Measurements from ENCODE around the gene ZNF793. TPM values are rescaled to one million over a fixed set of nuclear protein-coding genes. Genes with fewer than 3 reads are reported as not detected.

ZNF793 gene
- total and polyA plus RNA-seq, 8 donors: 0.29 to 46.4 (median 3.4) TPM

DNA sequence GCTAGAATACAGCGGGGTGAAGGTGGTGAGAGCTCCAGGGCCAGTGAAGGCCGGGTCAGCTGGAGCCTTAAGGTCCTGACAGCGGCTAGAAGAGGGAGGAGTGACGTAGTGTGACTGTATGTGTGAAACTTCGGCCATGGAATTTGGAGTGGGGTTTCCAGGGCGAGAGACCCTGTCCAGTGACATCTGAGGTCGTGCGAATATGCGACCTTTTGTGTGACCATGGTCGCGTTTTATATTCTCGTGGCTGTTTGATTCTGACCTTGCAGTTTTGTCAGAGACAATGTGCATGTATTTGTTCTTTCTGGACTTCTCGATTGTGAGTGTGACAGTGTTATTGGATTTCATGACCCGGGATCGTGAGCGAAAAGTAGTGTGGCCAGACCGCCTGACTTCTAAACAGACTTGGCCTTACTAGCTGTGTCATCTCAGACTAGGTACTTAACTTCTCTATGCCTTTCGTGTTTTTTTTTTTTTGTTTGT lies 39.1 kb upstream of the ZNF793 start:
- Histone ChIP-seq H3K9me3 (peaks cover 0 to 27% (median 10%) of the 10 kb centered on the region in 4 donors), H3K27ac (peak overlapping the region; percentile 46 to 90 (median 86)), H3K27me3 (no peaks in the 10 kb centered on the region), H3K4me1 (peaks cover 4 to 37% (median 30%) of the 10 kb centered on the region in 4 donors), H3K4me3 (peak overlapping the region; percentile 68 to 98 (median 89)), H3K36me3 (peaks cover 3 to 39% (median 37%) of the 10 kb centered on the region in 4 donors)
- intact Hi-C loops (cut with DNase I; ENCODE audit: low total_unique reads): loop anchor here (10.0 kb wide), 1 partner anchor 93 kb away; the partner anchor contains the start of gene ZNF527
- DNase-seq: no peak
- no peak for TF ChIP-seq POLR2A (IDR thresholded peaks at IDR 0.05)
- no peak for TF ChIP-seq POLR2AphosphoS5 (IDR thresholded peaks at IDR 0.05)
- TF ChIP-seq CTCF (IDR thresholded peaks at IDR 0.05): no peak
- TF ChIP-seq EP300 (IDR thresholded peaks at IDR 0.05): no peak
- WGBS, 5 donors: 35 to 45% (median 40%) methylated on average over 18 of the region's 18 CpGs

DNA sequence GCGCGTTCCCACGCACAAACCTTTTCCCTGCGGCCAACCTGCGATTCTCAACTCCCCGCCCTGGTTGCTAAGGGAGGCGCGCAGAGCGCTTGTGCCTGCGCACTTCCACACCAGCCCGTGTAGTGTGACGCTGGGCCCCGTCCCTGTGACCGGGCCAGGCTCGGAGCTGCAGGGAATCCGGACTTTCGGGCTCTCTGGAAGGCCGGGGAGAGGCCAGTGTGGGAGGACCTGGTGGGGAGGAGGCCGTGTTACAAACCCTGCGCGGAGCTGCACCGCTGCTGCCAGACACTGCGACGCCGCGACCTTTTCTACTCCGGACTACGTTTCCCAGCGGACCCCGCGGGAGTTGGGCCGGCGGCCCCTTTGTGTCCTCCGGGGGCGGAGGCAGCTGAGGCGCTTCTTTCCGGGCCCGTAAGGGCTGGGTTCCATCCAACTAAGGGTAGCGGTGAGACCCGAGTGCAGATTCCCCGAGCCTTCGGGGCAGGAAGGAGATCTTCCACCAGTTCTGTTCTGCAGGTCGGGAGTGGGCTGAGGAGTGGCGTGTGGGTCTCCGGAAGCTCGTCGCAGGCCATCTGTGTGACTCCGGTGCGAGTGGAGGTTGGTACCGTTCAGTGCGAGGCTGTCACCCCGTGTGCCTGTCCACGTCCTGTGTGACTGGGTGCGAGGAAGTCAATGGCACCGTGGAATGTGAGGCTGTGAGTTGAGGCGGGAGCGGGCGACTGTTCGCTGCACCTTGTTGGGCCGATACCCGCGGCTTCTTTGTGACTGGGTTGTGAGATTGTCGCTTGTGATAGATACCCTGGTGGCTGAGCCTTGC lies 37.6 kb upstream of the ZNF793 start, which contains the start of gene ZNF570:
ZNF570 (plus strand) TSS at position 396 of the 817 bp plus-strand sequence. CDS start 999 bp downstream, outside the sequence.
- intact Hi-C loops (cut with DNase I; ENCODE audit: low total_unique reads): loop anchor here (10.0 kb wide), 1 partner anchor 94 kb away; the partner anchor contains the start of gene ZNF527
- Histone ChIP-seq H3K4me1 (peaks cover 4 to 37% (median 30%) of the 10 kb centered on the region in 4 donors), H3K27ac (peak within 1 kb of the TSS; percentile 85 to 91 (median 89)), H3K27me3 (no peaks in the 10 kb centered on the region), H3K9me3 (peaks cover 2 to 33% (median 16%) of the 10 kb centered on the region in 4 donors), H3K4me3 (peak within 1 kb of the TSS; percentile 67 to 98 (median 70)), H3K36me3 (peaks cover 3 to 37% (median 26%) of the 10 kb centered on the region in 4 donors)
- peak; percentile 89 to 97 for DNase-seq
- 0 to 1% (median 0%) methylated on average over 34 to 63 of the region's 63 CpGs for WGBS, 5 donors
- TF ChIP-seq POLR2AphosphoS5 (IDR thresholded peaks at IDR 0.05) (peak; percentile 66 to 83 (median 66)), EP300 (IDR thresholded peaks at IDR 0.05) (no peak)

DNA sequence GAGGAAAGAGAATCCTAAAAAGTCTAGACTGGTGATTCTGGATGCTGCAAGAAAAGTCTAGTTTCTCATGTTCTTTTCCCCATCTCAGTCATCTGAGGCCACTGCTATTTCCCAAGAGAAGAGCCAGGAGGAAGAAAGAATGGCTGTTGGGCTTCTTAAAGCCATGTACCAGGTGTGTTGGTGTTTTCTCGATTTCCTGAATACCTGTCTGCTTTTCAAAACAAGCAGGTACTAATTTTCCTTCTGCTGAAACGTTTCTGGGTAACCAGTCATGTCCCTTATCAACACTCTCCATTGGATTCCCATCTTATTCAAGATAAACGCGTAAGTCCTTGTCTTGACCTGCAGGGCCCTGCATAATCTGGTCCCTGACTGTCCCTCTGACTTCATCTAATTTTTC lies 36.5 kb upstream of the ZNF793 start:
- H3K9me3 ChIP-seq: peaks cover 5 to 43% (median 23%) of the 10 kb centered on the region in 4 donors
- H3K27ac ChIP-seq: peak overlapping the region in 3 of 5 donors; percentile 85 to 90 (median 89)
- no peak for TF ChIP-seq POLR2AphosphoS5 (IDR thresholded peaks at IDR 0.05)
- TF ChIP-seq POLR2A (IDR thresholded peaks at IDR 0.05): no peak
- TF ChIP-seq CTCF (IDR thresholded peaks at IDR 0.05): no peak
- no peak for TF ChIP-seq EP300 (IDR thresholded peaks at IDR 0.05)
- H3K36me3 ChIP-seq: peaks cover 0 to 40% (median 29%) of the 10 kb centered on the region in 4 donors
- H3K27me3 ChIP-seq: no peaks in the 10 kb centered on the region
- DNase-seq: peak in 1 of 2 donors; percentile 1
- WGBS, 5 donors: 75 to 81% (median 79%) methylated on average over 4 of the region's 4 CpGs
- peaks cover 4 to 37% (median 30%) of the 10 kb centered on the region in 4 donors for H3K4me1 ChIP-seq
- H3K4me3 ChIP-seq: peak overlapping the region in 3 of 4 donors; percentile 67 to 98 (median 72)
- intact Hi-C loops (cut with DNase I; ENCODE audit: low total_unique reads): no loop called here

GRCh38 chr19:37472165-37472564 lies 34.6 kb upstream of the ZNF793 start:
- TF ChIP-seq EP300 (IDR thresholded peaks at IDR 0.05) (no peak), CTCF (IDR thresholded peaks at IDR 0.05) (no peak), POLR2A (IDR thresholded peaks at IDR 0.05) (no peak), POLR2AphosphoS5 (IDR thresholded peaks at IDR 0.05) (no peak)
- DNase-seq: no peak
- no peak overlapping the region for H3K27ac ChIP-seq
- H3K4me1 ChIP-seq: peaks cover 0 to 27% (median 20%) of the 10 kb centered on the region in 4 donors
- WGBS, 5 donors: 92 to 98% (median 98%) methylated on average over 9 of the region's 9 CpGs
- no peak overlapping the region for H3K4me3 ChIP-seq
- no peaks in the 10 kb centered on the region for H3K27me3 ChIP-seq
- intact Hi-C loops (cut with DNase I; ENCODE audit: low total_unique reads): no loop called here
- peaks cover 14 to 60% (median 49%) of the 10 kb centered on the region in 4 donors for H3K36me3 ChIP-seq
- H3K9me3 ChIP-seq: peaks cover 7 to 63% (median 35%) of the 10 kb centered on the region in 4 donors
